ENCODE results near the gene GTF2A1.

GTF2A1 gene

DNA sequence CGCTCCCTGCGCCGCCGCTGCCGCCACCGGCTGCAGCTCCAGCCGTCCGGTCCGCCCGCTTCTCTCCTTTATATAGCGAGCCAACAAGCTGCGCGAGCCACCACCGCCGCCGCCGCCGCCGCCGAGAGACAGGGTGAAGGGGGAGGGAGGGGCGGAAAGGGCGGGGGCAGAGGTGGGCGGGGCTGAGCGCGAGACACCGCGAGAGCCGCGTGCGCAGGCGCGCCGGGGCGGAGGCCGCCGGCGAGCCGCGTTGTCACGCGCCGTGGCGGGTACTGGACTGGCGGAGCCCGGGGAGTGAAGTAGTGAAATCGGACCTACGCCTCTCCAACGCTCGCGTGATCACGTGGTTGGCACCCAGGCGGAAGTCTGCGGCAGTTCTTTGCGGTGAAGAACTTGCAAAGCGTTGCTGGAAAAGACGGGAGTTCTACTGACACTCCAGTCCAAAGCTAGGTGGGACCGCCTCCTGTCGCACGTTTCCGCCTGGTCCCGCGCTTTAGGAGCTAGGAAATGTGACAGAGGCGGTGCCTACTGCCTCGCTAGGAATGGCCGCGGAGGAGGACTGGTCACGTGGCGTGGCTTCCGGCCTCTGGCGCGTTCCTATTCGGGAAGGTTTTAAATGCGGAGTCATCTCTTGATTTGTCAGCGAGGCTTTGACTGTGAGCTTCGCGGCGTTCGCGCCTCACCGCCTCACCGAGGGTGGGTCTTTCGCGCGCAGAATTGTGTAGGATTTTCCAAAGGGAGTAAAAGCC is at the start of gene GTF2A1:
Gene GTF2A1 (minus strand): TSS at position 130 of the 749 bp plus-strand sequence. CDS start 441 bp downstream, outside the sequence.
- H3K27ac Mint-ChIP-seq = peak within 1 kb of the TSS; percentile 100

GRCh38 chr14:81269979-81270375 is 49.2 kb upstream of the GTF2A1 start:
- H3K36me3 Mint-ChIP-seq = no peaks in the 10 kb centered on the region
- no peaks in the 10 kb centered on the region for H3K4me1 Mint-ChIP-seq
- no peaks in the 10 kb centered on the region for H3K9me3 Mint-ChIP-seq
- H3K27ac Mint-ChIP-seq = no peak overlapping the region
- ATAC-seq = no peak
- H3K27me3 Mint-ChIP-seq = peaks cover 63% of the 10 kb centered on the region
- no peak overlapping the region for H3K4me3 Mint-ChIP-seq

More for the DNA sequence above, at the start of gene GTF2A1:
- H3K9me3 Mint-ChIP-seq = no peaks in the 10 kb centered on the region
- ATAC-seq = peak; percentile 89
- H3K36me3 Mint-ChIP-seq = peaks cover 15% of the 10 kb centered on the region
- no peaks in the 10 kb centered on the region for H3K27me3 Mint-ChIP-seq
- peak within 1 kb of the TSS; percentile 100 for H3K4me3 Mint-ChIP-seq
- H3K4me1 Mint-ChIP-seq = peaks cover 15% of the 10 kb centered on the region

- peak; percentile 66 for ATAC-seq
- no peak overlapping the region for H3K27ac Mint-ChIP-seq
- no peaks in the 10 kb centered on the region for H3K9me3 Mint-ChIP-seq
- no peaks in the 10 kb centered on the region for H3K36me3 Mint-ChIP-seq
- H3K4me3 Mint-ChIP-seq = no peak overlapping the region
- H3K4me1 Mint-ChIP-seq = no peaks in the 10 kb centered on the region
- H3K27me3 Mint-ChIP-seq = peaks cover 58% of the 10 kb centered on the region
Measured at GRCh38 chr14:81269100-81269978, 48.6 kb upstream of the GTF2A1 start.

GRCh38 chr14:81268016-81268416 is 47.3 kb upstream of the GTF2A1 start:
- Mint-ChIP-seq H3K4me3 (no peak overlapping the region), H3K9me3 (no peaks in the 10 kb centered on the region), H3K27me3 (peaks cover 45% of the 10 kb centered on the region), H3K4me1 (no peaks in the 10 kb centered on the region), H3K36me3 (no peaks in the 10 kb centered on the region), H3K27ac (no peak overlapping the region)
- no peak for ATAC-seq

DNA sequence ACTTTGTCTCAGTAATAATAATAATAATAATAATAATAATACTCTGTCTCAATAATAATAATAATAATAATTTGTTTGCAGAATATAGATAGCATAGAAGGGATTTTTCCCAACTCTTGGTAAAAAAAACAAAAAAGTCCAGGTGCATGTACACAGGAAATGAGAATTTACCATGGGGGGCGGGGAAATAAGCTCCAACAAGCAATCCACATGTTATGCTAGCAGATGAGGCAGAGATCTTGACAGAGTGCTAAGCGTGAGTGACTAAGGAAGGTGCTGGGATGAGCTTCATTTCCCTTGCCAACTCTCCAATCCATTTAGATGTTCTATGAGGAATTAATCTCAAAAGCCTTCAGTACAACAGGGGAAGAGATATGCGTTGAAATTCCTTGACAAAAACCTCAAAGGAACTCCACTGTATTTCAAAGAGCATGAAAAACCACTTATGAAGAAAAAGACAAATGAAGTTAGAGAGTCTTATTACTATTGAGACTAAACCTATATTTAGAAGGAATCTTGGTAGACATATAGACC is 44.9 kb upstream of the GTF2A1 start:
- H3K27me3 Mint-ChIP-seq = peaks cover 59% of the 10 kb centered on the region
- H3K4me1 Mint-ChIP-seq = no peaks in the 10 kb centered on the region
- H3K9me3 Mint-ChIP-seq = no peaks in the 10 kb centered on the region
- H3K27ac Mint-ChIP-seq = no peak overlapping the region
- H3K4me3 Mint-ChIP-seq = no peak overlapping the region
- no peak for ATAC-seq
- H3K36me3 Mint-ChIP-seq = no peaks in the 10 kb centered on the region

- H3K4me3 Mint-ChIP-seq = no peak overlapping the region
- H3K9me3 Mint-ChIP-seq = no peaks in the 10 kb centered on the region
- peaks cover 57% of the 10 kb centered on the region for H3K27me3 Mint-ChIP-seq
- no peak for ATAC-seq
- H3K4me1 Mint-ChIP-seq = no peaks in the 10 kb centered on the region
- no peak overlapping the region for H3K27ac Mint-ChIP-seq
- no peaks in the 10 kb centered on the region for H3K36me3 Mint-ChIP-seq
Measured at GRCh38 chr14:81264671-81265070, 43.9 kb upstream of the GTF2A1 start.

DNA sequence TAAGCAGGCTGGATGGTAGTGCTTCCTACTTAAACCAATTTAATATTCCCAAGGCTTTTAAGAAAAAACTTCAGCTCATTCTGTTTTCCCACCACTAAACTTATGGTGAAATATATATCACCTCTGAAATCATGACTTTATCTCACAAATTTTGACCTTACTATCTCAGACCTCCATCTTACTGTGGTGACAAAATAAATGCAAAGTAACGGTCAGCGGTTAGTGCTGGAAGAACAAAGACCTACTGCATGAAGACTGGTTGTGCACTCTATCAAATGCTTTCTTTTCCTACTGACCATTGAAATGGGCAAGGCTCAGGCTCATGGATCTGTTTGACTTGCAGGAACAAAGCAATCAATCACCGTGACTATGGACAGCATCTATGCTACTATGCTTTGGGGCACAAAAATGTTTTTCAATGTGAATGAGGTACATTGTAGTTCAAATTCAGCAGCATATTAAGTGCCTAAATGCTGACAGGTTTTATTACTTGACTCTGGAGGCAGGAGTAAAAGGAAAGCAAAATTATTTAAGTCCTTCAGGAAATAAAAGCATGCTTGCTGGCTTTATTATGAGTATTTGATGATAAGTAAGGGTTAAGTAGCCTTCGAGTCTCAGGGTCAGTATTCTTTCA is 43.1 kb upstream of the GTF2A1 start:
- ATAC-seq = no peak
- H3K36me3 Mint-ChIP-seq = no peaks in the 10 kb centered on the region
- no peak overlapping the region for H3K4me3 Mint-ChIP-seq
- H3K27me3 Mint-ChIP-seq = peaks cover 53% of the 10 kb centered on the region
- no peaks in the 10 kb centered on the region for H3K9me3 Mint-ChIP-seq
- H3K27ac Mint-ChIP-seq = no peak overlapping the region
- no peaks in the 10 kb centered on the region for H3K4me1 Mint-ChIP-seq

DNA sequence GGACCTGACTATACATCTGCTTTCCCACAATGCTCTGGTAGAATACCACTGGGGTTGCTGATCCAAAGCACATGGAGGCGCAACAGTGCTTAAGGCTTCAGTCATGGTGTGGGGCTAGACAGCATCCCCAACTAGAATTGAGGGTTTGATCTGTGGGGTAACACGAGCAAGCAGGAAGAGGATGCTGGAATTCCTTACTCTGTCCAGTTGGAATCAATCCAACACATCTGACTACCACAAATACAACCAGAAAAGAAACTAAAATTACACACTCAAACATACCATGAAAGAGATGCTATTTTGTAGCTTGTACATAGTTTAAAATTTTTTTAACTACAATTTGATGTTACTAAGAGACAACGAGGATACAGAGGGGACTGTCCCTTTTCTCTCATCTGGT is 40.4 kb upstream of the GTF2A1 start:
- H3K4me3 Mint-ChIP-seq = no peak overlapping the region
- peaks cover 31% of the 10 kb centered on the region for H3K27me3 Mint-ChIP-seq
- no peaks in the 10 kb centered on the region for H3K36me3 Mint-ChIP-seq
- no peak overlapping the region for H3K27ac Mint-ChIP-seq
- no peak for ATAC-seq
- H3K4me1 Mint-ChIP-seq = peaks cover 8% of the 10 kb centered on the region
- H3K9me3 Mint-ChIP-seq = no peaks in the 10 kb centered on the region

- peaks cover 27% of the 10 kb centered on the region for H3K27me3 Mint-ChIP-seq
- H3K27ac Mint-ChIP-seq = no peak overlapping the region
- no peaks in the 10 kb centered on the region for H3K9me3 Mint-ChIP-seq
- H3K36me3 Mint-ChIP-seq = no peaks in the 10 kb centered on the region
- H3K4me1 Mint-ChIP-seq = peaks cover 13% of the 10 kb centered on the region
- no peak overlapping the region for H3K4me3 Mint-ChIP-seq
- no peak for ATAC-seq
Measured at GRCh38 chr14:81260732-81261131, 40.0 kb upstream of the GTF2A1 start.

DNA sequence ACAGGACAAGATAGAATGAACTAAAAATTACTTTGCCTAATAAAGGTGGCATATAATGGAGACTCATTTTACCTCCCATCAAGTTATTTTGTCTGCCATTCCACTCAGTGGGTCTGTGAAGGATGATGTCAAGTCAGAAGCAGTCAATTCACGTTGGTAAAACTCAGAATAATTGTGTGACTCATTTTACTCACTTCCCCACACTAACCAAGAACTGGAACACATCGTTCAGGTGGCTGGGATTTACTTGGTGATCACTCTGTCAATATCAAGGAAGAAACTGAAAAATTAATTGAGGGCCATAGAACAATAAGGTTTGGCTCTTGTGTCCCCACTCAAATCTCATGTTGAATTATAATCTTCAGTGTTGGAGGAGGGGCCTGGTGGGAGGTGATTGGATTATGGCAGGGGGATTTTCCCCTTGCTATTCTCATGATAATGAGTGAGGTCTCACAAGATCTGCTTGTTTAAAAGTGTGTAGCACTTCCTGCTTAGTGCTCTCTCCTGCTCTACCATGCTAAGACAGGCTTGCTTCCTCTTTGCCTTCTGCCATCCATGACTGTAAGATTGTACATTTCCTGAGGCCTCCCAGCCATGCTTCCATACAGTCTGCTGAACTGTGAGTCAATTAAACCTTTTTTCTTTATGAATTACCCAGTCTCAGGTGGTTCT is 35.7 kb upstream of the GTF2A1 start:
- Mint-ChIP-seq H3K4me1 (peaks cover 13% of the 10 kb centered on the region), H3K9me3 (no peaks in the 10 kb centered on the region), H3K36me3 (no peaks in the 10 kb centered on the region), H3K27me3 (peaks cover 23% of the 10 kb centered on the region), H3K27ac (peak overlapping the region; percentile 72), H3K4me3 (no peak overlapping the region)
- ATAC-seq = peak; percentile 87

- H3K36me3 Mint-ChIP-seq = no peaks in the 10 kb centered on the region
- ATAC-seq = no peak
- H3K4me1 Mint-ChIP-seq = peaks cover 13% of the 10 kb centered on the region
- no peak overlapping the region for H3K4me3 Mint-ChIP-seq
- no peak overlapping the region for H3K27ac Mint-ChIP-seq
- H3K9me3 Mint-ChIP-seq = no peaks in the 10 kb centered on the region
- H3K27me3 Mint-ChIP-seq = peaks cover 13% of the 10 kb centered on the region
Measured at GRCh38 chr14:81252278-81252677, 31.5 kb upstream of the GTF2A1 start.

DNA sequence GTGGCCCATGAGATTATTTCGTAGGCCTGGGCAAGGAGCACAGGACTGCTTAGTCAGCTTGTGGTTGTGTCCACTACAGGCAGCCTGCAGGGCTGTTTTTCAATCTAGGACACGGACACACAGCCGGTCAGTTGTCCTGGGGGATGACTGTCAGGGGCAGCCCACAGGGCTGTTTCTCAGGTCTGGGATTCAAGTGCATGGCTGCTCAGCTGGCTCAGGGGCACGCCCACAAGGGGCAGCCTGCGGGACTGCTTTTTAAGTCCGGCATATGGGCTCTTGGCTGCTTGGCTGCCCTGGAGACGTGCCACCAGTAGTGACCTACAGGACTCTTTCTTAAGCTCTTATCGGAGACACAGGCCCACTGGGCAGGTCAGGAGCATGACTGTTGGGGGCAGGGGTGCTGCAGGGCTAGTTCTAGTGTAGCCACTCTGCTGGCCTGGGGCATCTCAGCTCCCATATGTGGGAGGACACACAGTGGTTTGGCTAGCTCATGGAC is 26.6 kb upstream of the GTF2A1 start:
- no peak for ATAC-seq
- Mint-ChIP-seq H3K9me3 (peaks cover 9% of the 10 kb centered on the region), H3K36me3 (peaks cover 4% of the 10 kb centered on the region), H3K27ac (no peak overlapping the region), H3K4me3 (no peak overlapping the region), H3K27me3 (peaks cover 28% of the 10 kb centered on the region), H3K4me1 (no peaks in the 10 kb centered on the region)

DNA sequence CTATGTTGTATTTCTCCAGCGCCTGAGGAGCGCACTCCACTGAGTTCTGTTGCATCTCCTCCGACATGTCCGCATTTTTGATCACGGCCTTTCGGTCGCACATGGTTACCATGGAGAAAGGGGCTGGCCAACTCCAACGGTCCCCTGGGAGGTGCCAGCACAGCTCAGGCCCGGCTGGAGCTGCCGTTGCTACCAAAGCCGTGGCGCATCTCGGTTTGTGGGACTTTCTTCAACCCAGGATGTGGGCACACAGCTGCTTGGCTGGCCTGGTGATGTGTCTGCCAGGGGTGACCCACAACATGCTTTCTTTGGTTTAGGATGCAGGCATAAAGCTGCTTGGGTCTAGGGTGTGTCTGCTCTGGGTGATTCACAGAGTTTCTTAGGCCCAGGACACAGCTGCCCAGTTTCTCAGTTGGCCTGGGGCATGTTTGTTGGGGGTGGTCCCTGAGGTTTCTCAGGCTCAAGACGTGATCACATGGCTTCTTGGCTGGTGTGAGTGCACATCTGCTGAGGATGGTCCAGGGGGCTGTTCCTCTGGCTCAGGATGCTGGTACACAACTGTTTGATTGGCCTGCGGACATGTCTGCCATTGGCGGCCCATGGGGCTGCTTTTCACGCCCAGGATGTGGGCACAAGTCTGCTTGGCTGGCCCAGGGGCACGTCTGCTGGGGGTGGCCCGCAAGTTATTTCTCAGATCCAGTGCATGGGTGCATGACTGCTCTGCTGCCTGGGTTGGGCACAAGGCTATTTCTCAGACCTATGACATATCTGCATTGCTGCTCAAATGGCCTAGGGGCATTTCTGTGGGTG is 25.9 kb upstream of the GTF2A1 start:
- H3K9me3 Mint-ChIP-seq = peaks cover 9% of the 10 kb centered on the region

GRCh38 chr14:81245771-81246170 is 25.0 kb upstream of the GTF2A1 start:
- no peak for ATAC-seq
- peaks cover 18% of the 10 kb centered on the region for H3K27me3 Mint-ChIP-seq
- no peak overlapping the region for H3K27ac Mint-ChIP-seq
- no peak overlapping the region for H3K4me3 Mint-ChIP-seq
- peaks cover 4% of the 10 kb centered on the region for H3K36me3 Mint-ChIP-seq
- peaks cover 9% of the 10 kb centered on the region for H3K9me3 Mint-ChIP-seq
- no peaks in the 10 kb centered on the region for H3K4me1 Mint-ChIP-seq

More for the DNA sequence above, 25.9 kb upstream of the GTF2A1 start:
- Mint-ChIP-seq H3K4me1 (no peaks in the 10 kb centered on the region), H3K27me3 (peaks cover 21% of the 10 kb centered on the region), H3K4me3 (no peak overlapping the region), H3K36me3 (peaks cover 4% of the 10 kb centered on the region), H3K27ac (no peak overlapping the region)
- ATAC-seq = no peak

Measured in stimulated activated memory B cell treated with anti-CD40 and anti-IgM and Interleukin-4, amounts not matched to agents 10 μg/mL and 1 μg/mL and 100 μg/mL, for 72 hours (primary cell).